Keratinocyte (primary cell): Measurements from ENCODE around the gene AGXT2. TPM values are rescaled to one million over a fixed set of nuclear protein-coding genes. Genes with fewer than 3 reads are reported as not detected.

ENCODE experiments used
- DNase-seq: peaks from one replicate; pipeline ENCODE4 v3.0.0-alpha.2; 2011; ENCODE audit warnings: low read depth, missing footprints, low spot score
- FAIRE-seq: peaks from 2 replicates; lab custom pipeline; 2011; peaks lifted over from hg19 to GRCh38; lab: Jason Lieb, UNC
- H2AFZ ChIP-seq: 2 replicates; pipeline ENCODE4 v1.6.0; 2012; ENCODE audit warnings: low read length, control low read depth, inconsistent platforms; ENCODE audit not compliant: control insufficient read depth
- H3K27ac ChIP-seq: 2 replicates; pipeline ENCODE4 v1.5.1; 2011; ENCODE audit warnings: low read length; ENCODE audit not compliant: control insufficient read depth, insufficient read depth
- H3K27me3 ChIP-seq: 3 replicates; pipeline ENCODE4 v1.6.0; 2011; ENCODE audit warnings: low read length; ENCODE audit not compliant: control insufficient read depth, insufficient read depth; ENCODE audit errors: extremely low read depth
- H3K36me3 ChIP-seq, 2 experiments: 2 replicates in 1 of 2; 3 replicates in 1 of 2; pipeline ENCODE4 v1.5.1; 2011; ENCODE audit warnings: low read length in 2 of 2, mild to moderate bottlenecking in 1 of 2; ENCODE audit not compliant: control insufficient read depth in 2 of 2, insufficient read depth in 2 of 2; ENCODE audit errors: extremely low read depth in 1 of 2
- H3K4me1 ChIP-seq: 3 replicates; pipeline ENCODE4 v1.5.1; 2011; ENCODE audit warnings: low read length; ENCODE audit not compliant: control insufficient read depth, insufficient read depth; ENCODE audit errors: extremely low read depth
- H3K4me2 ChIP-seq: 3 replicates; pipeline ENCODE4 v1.6.0; 2011; ENCODE audit warnings: low read depth, low read length; ENCODE audit not compliant: control insufficient read depth, insufficient read depth; ENCODE audit errors: extremely low read depth
- H3K4me3 ChIP-seq, 3 experiments: fragments of 200-600 bp in 1 of 3; sonication (generic) in 1 of 3; 2 replicates in 2 of 3; 3 replicates in 1 of 3; pipeline ENCODE4 v1.5.1; 2011 to 2016; ENCODE audit warnings: low read length in 3 of 3, mild to moderate bottlenecking in 3 of 3, control low read depth in 2 of 3, inconsistent platforms in 1 of 3, low read depth in 1 of 3, mixed read lengths in 1 of 3, mixed run types in 1 of 3, moderate library complexity in 1 of 3; ENCODE audit not compliant: control insufficient read depth in 2 of 3, insufficient read depth in 2 of 3; ENCODE audit errors: extremely low read depth in 1 of 3
- H3K79me2 ChIP-seq: 2 replicates; pipeline ENCODE4 v1.6.0; 2012; ENCODE audit warnings: low read length; ENCODE audit not compliant: control insufficient read depth, insufficient read depth
- H3K9ac ChIP-seq: 3 replicates; pipeline ENCODE4 v1.6.0; 2011; ENCODE audit warnings: low read length; ENCODE audit not compliant: control insufficient read depth, insufficient read depth; ENCODE audit errors: extremely low read depth
- H3K9me1 ChIP-seq: 3 replicates; pipeline ENCODE4 v1.6.0; 2011; ENCODE audit warnings: low read length; ENCODE audit not compliant: control insufficient read depth, insufficient read depth; ENCODE audit errors: extremely low read depth
- H3K9me3 ChIP-seq: 2 replicates; pipeline ENCODE4 v1.5.1; 2012; ENCODE audit warnings: low read depth, low read length; ENCODE audit not compliant: control insufficient read depth
- H4K20me1 ChIP-seq: 3 replicates; pipeline ENCODE4 v1.6.0; 2011; ENCODE audit warnings: low read length; ENCODE audit not compliant: control insufficient read depth, insufficient read depth; ENCODE audit errors: extremely low read depth
- EZH2 ChIP-seq: IDR thresholded peaks from one replicate; pipeline ENCODE4 v1.6.1; 2012; ENCODE audit warnings: inconsistent platforms, mild to moderate bottlenecking, low read length, moderate library complexity
- dilution Hi-C: fragments of 300-500 bp; cut with MboI; formaldehyde crosslinking; loops from one replicate; pipeline ENCODE4 v1.7.0; 2020; ENCODE audit warnings: low sequenced_read_pairs; ENCODE audit not compliant: extremely low pct_ligation_motif_present
- polyA plus RNA-seq, 5 experiments: library from polyadenylated mRNA; depleted of rRNA in 3 of 5; stranded (reverse) in 3 of 5; stranded (forward) in 1 of 5; unstranded in 1 of 5; fragments of >200 nt; gene quantifications; 1 replicate in 1 of 5; 2 replicates in 3 of 5; 3 replicates in 1 of 5; pipeline versions ENCODE4 v1.2.1 to v1.2.3, GENCODE V29; 2011 to 2012; ENCODE audit warnings: missing spikeins in 2 of 5, low read depth in 1 of 5, low replicate concordance in 1 of 5
- TF ChIP-seq, protein P1 (sequence below), 3 experiments: IDR thresholded peaks in 1 of 3; conservative IDR thresholded peaks in 1 of 3; optimal IDR thresholded peaks in 1 of 3; 2 replicates in 2 of 3; 3 replicates in 1 of 3; pipeline versions ENCODE3 to v1.5.1; 2011; ENCODE audit warnings: low read length in 3 of 3, mild to moderate bottlenecking in 3 of 3, moderate library complexity in 2 of 3, control low read depth in 1 of 3, inconsistent platforms in 1 of 3; ENCODE audit not compliant: insufficient read depth in 2 of 3; ENCODE audit errors: extremely low read depth in 1 of 3

The AGXT2 gene
- polyA plus RNA-seq, 1 donor (not counting 4 experiments of a cell fraction or from before 2014, with no cell fraction given): not detected

DNA sequence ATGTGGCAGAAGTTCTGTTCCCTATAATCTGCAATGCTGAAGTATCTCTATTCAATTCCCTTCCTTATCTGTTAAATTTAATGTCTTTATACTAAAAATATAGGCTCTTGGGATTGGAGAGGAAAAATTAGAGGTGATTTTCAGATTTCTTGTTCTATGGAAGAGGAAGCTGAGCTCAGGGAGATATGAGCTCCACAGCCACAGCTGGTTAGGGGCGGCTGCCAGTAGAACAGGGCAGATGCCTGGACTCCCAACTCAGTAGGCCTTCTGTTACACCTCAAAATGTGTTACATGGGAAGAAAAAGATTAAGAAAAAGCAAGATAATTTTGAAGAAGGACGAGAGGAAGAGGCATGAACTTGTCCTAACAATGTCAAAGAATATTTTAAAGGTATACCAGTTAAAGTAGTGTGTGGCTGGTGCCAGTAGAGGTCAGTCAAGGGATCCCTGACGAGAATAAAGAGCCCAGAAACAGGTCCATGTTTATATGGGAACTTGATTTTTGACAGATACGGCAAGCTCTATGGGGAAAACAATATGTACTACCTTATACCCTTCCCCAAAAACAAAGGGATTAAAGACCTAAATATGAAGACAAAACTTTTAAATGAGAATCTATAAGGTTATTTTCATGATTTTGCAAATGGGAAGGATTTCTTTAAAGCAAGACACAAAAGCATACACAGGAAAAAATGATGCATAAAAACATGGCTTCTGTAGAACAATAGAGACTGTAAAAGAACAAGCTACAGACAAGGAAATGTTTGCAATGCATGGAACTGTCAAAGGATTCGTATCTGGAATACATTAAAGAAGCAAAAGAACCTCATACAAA, 89.7 kb downstream of the AGXT2 start:
- dilution Hi-C loops: no loop called here
- no peak overlapping the region for H3K27ac ChIP-seq
- no peaks in the 10 kb centered on the region for H3K9me3 ChIP-seq
- H3K9me1 ChIP-seq: peaks cover 2% of the 10 kb centered on the region
- H3K36me3 ChIP-seq: peaks cover 0 to 1% of the 10 kb centered on the region in 2 experiments
- DNase-seq (no peak), FAIRE-seq (peak; percentile 34)
- H2AFZ ChIP-seq: no peak overlapping the region
- H4K20me1 ChIP-seq: no peaks in the 10 kb centered on the region
- no peak overlapping the region for H3K9ac ChIP-seq
- H3K27me3 ChIP-seq: no peaks in the 10 kb centered on the region
- TF ChIP-seq, protein P1, sequence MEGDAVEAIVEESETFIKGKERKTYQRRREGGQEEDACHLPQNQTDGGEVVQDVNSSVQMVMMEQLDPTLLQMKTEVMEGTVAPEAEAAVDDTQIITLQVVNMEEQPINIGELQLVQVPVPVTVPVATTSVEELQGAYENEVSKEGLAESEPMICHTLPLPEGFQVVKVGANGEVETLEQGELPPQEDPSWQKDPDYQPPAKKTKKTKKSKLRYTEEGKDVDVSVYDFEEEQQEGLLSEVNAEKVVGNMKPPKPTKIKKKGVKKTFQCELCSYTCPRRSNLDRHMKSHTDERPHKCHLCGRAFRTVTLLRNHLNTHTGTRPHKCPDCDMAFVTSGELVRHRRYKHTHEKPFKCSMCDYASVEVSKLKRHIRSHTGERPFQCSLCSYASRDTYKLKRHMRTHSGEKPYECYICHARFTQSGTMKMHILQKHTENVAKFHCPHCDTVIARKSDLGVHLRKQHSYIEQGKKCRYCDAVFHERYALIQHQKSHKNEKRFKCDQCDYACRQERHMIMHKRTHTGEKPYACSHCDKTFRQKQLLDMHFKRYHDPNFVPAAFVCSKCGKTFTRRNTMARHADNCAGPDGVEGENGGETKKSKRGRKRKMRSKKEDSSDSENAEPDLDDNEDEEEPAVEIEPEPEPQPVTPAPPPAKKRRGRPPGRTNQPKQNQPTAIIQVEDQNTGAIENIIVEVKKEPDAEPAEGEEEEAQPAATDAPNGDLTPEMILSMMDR (optimal IDR thresholded peaks at IDR 0.05 in 1 of 3, IDR thresholded peaks at IDR 0.05 in 1 of 3, conservative IDR thresholded peaks at IDR 0.05 in 1 of 3; ENCODE audit: extremely low read depth in 1 of 3, insufficient read depth in 2 of 3, low read length in 3 of 3): peak; percentile 28 to 60 (median 57)
- no peak for TF ChIP-seq EZH2
- H3K4me3 ChIP-seq: no peak overlapping the region
- H3K4me2 ChIP-seq: no peak overlapping the region
- H3K4me1 ChIP-seq: peaks cover 6% of the 10 kb centered on the region
- H3K79me2 ChIP-seq: no peaks in the 10 kb centered on the region

DNA sequence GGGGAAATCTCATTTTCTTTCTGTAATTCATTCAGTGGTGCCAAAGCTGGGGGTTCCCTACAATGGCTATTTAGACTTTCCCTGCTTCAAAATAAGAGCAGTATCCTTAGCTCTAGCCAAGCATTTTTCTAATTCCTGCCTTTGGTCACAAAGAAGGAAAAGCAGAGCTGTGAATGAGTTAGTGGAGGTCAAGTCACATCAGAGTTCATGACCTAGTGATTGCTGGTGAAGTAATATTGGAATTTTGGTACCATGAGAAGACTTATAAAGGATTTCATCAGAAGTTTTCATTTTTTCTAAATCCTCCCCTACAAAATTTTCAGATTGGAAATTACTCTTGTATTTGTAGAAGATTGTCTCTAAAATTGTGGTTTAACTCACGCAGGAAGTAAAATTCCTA, 90.4 kb downstream of the AGXT2 start:
- Histone ChIP-seq H3K27ac (no peak overlapping the region), H4K20me1 (no peaks in the 10 kb centered on the region), H3K9ac (no peak overlapping the region), H3K36me3 (peaks cover 0 to 1% of the 10 kb centered on the region in 2 experiments), H3K4me2 (no peak overlapping the region), H3K9me1 (peaks cover 2% of the 10 kb centered on the region), H3K4me1 (peaks cover 6% of the 10 kb centered on the region), H3K4me3 (no peak overlapping the region), H2AFZ (no peak overlapping the region), H3K79me2 (no peaks in the 10 kb centered on the region), H3K9me3 (no peaks in the 10 kb centered on the region), H3K27me3 (no peaks in the 10 kb centered on the region)
- TF ChIP-seq EZH2: no peak
- TF ChIP-seq, protein P1 (optimal IDR thresholded peaks at IDR 0.05 in 1 of 3, IDR thresholded peaks at IDR 0.05 in 1 of 3, conservative IDR thresholded peaks at IDR 0.05 in 1 of 3; ENCODE audit: extremely low read depth in 1 of 3, insufficient read depth in 2 of 3, low read length in 3 of 3): no peak
- DNase-seq (no peak), FAIRE-seq (no peak)
- dilution Hi-C loops: no loop called here

Other genes with a start within 250 kb of the AGXT2 start
- gene TTC23L, start 208.8 kb downstream of the AGXT2 start, polyA plus RNA-seq: 0.04 to 0.12 TPM in 2 of 3 replicates, not detected in the other
- 14.4 to 23.1 TPM (median 14.9 TPM) in 3 replicates for gene RAD1, start 132.4 kb downstream of the AGXT2 start, polyA plus RNA-seq
- 25.4 to 63.0 TPM (median 27.3 TPM) in 3 replicates for gene BRIX1, start 132.2 kb downstream of the AGXT2 start, polyA plus RNA-seq
- 13.3 to 29.6 TPM (median 28.5 TPM) in 3 replicates for gene DNAJC21, start 118.4 kb downstream of the AGXT2 start, polyA plus RNA-seq
- 0.04 to 0.10 TPM in 2 of 3 replicates, not detected in the other for gene PRLR, start 182.5 kb upstream of the AGXT2 start, polyA plus RNA-seq